Activated CD8-positive, alpha-beta memory T cell treated with anti-CD3 and anti-CD28 coated beads, Interleukin-2, amount 50 U/mL, for 1 hour (primary cell): Measurements from ENCODE around the gene LRGUK.

Experiments used
- DNase-seq: peaks from one replicate; pipeline ENCODE4 v3.0.0-alpha.2; 2020; ENCODE audit errors: extremely low read depth

Gene LRGUK

GRCh38 chr7:134128829-134129228, 1.7 kb downstream of the LRGUK start:
- no peak for DNase-seq

GRCh38 chr7:134129856-134130523, 2.9 kb downstream of the LRGUK start:
- no peak for DNase-seq

- DNase-seq: no peak
Observed at GRCh38 chr7:134134004-134134403, 6.9 kb downstream of the LRGUK start.

GRCh38 chr7:134140889-134141867, 14.0 kb downstream of the LRGUK start:
- DNase-seq: no peak

GRCh38 chr7:134141868-134142264, 14.7 kb downstream of the LRGUK start:
- no peak for DNase-seq

- no peak for DNase-seq
Observed at GRCh38 chr7:134153493-134154136, 26.5 kb downstream of the LRGUK start.

GRCh38 chr7:134154581-134155130, 27.5 kb downstream of the LRGUK start:
- no peak for DNase-seq

GRCh38 chr7:134155206-134155605, 28.1 kb downstream of the LRGUK start:
- DNase-seq: no peak

- no peak for DNase-seq
Observed at GRCh38 chr7:134155871-134156270, 28.7 kb downstream of the LRGUK start.

GRCh38 chr7:134165252-134165651, 38.1 kb downstream of the LRGUK start:
- no peak for DNase-seq

GRCh38 chr7:134167250-134167649, 40.1 kb downstream of the LRGUK start:
- DNase-seq: no peak

GRCh38 chr7:134167841-134168240, 40.7 kb downstream of the LRGUK start:
- DNase-seq: no peak

- DNase-seq: no peak
Observed at GRCh38 chr7:134174795-134175261, 47.7 kb downstream of the LRGUK start.

- DNase-seq: no peak
Observed at GRCh38 chr7:134175334-134176036, 48.3 kb downstream of the LRGUK start.

GRCh38 chr7:134176037-134176350, 48.9 kb downstream of the LRGUK start:
- no peak for DNase-seq

- no peak for DNase-seq
Observed at GRCh38 chr7:134179036-134180011, 52.2 kb downstream of the LRGUK start.

GRCh38 chr7:134180376-134180775, 53.2 kb downstream of the LRGUK start:
- no peak for DNase-seq

- no peak for DNase-seq
Observed at GRCh38 chr7:134182078-134182477, 54.9 kb downstream of the LRGUK start.

- DNase-seq: no peak
Observed at GRCh38 chr7:134184767-134185166, 57.6 kb downstream of the LRGUK start.

GRCh38 chr7:134186027-134186426, 58.9 kb downstream of the LRGUK start:
- DNase-seq: no peak
